ENCODE measurements around the gene C9orf72. TPM values are rescaled to one million over a fixed set of nuclear protein-coding genes. Genes with fewer than 3 reads are reported as not detected.

C9orf72 gene
- total and polyA plus RNA-seq, 2 of the 13 experiments (the other 11 are each of a cell fraction or from before 2014, with no cell fraction given) = 3.1 to 5.9 TPM

- CTCF ChIA-PET (ENCODE audit: low intra/inter-chr PET ratio, low total read pairs) = no interaction called here
- Histone ChIP-seq H3K36me3 (replicated peaks in 1 of 2; ENCODE audit: control insufficient read depth in 1 of 2, insufficient read depth in 2 of 2, low read length in 2 of 2) (no peaks in the 10 kb centered on the region), H3K4me1 (ENCODE audit: insufficient read depth, low read length) (no peaks in the 10 kb centered on the region), H3K9me3 (ENCODE audit: low read length) (no peaks in the 10 kb centered on the region), H3K4me3 (replicated peaks in 1 of 3; ENCODE audit: insufficient read depth in 1 of 3, low read depth in 2 of 3, low read length in 3 of 3) (no peak overlapping the region), H3K27me3 (ENCODE audit: control insufficient read depth in 1 of 2, insufficient read depth in 2 of 2, low read length in 2 of 2) (no peaks in the 10 kb centered on the region), H3K79me2 (ENCODE audit: insufficient read depth, low read length) (no peaks in the 10 kb centered on the region), H3K9ac (ENCODE audit: insufficient read depth, low read depth, low read length) (no peak overlapping the region), H4K20me1 (ENCODE audit: insufficient read depth, low read length) (no peaks in the 10 kb centered on the region), H3K27ac (ENCODE audit: extremely low read length, insufficient read depth, low read length) (no peak overlapping the region), H2AFZ (ENCODE audit: low read length) (no peak overlapping the region), H3K4me2 (ENCODE audit: low read depth, low read length) (no peak overlapping the region)
- in situ Hi-C loops (cut with HindIII; ENCODE audit: extremely low pct_ligation_motif_present, low pct_unique_long_range_greater_than_20kb) = no loop called here
- POLR2A ChIA-PET = no interaction called here
- FAIRE-seq (no peak), DNase-seq (ENCODE audit: low spot score) (no peak), ATAC-seq (no peak)
- intact Hi-C loops (cut with micrococcal nuclease; ENCODE audit: unreplicated experiment) = no loop called here
- TF ChIP-seq, protein P1, sequence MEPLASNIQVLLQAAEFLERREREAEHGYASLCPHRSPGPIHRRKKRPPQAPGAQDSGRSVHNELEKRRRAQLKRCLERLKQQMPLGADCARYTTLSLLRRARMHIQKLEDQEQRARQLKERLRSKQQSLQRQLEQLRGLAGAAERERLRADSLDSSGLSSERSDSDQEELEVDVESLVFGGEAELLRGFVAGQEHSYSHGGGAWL (CRISPR knock-in tag; IDR thresholded peaks at IDR 0.05) = no peak
- TF ChIP-seq SMAD9 (CRISPR knock-in tag; IDR thresholded peaks at IDR 0.05) = no peak
- TF ChIP-seq ZNF253 (CRISPR knock-in tag; IDR thresholded peaks at IDR 0.05; ENCODE audit: borderline replicate concordance) = no peak
- TF ChIP-seq ZNF318 (CRISPR knock-in tag; IDR thresholded peaks at IDR 0.05) = no peak
- TF ChIP-seq, protein P2, sequence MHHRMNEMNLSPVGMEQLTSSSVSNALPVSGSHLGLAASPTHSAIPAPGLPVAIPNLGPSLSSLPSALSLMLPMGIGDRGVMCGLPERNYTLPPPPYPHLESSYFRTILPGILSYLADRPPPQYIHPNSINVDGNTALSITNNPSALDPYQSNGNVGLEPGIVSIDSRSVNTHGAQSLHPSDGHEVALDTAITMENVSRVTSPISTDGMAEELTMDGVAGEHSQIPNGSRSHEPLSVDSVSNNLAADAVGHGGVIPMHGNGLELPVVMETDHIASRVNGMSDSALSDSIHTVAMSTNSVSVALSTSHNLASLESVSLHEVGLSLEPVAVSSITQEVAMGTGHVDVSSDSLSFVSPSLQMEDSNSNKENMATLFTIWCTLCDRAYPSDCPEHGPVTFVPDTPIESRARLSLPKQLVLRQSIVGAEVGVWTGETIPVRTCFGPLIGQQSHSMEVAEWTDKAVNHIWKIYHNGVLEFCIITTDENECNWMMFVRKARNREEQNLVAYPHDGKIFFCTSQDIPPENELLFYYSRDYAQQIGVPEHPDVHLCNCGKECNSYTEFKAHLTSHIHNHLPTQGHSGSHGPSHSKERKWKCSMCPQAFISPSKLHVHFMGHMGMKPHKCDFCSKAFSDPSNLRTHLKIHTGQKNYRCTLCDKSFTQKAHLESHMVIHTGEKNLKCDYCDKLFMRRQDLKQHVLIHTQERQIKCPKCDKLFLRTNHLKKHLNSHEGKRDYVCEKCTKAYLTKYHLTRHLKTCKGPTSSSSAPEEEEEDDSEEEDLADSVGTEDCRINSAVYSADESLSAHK (CRISPR knock-in tag; IDR thresholded peaks at IDR 0.05; ENCODE audit: borderline replicate concordance) = no peak
- no peak for TF ChIP-seq TOE1 (CRISPR knock-in tag; IDR thresholded peaks at IDR 0.05)
- TF ChIP-seq ZMAT5 (CRISPR knock-in tag; IDR thresholded peaks at IDR 0.05; ENCODE audit: borderline replicate concordance, low read depth) = no peak
- TF ChIP-seq GTF2F1 (IDR thresholded peaks at IDR 0.05; ENCODE audit: low read length) = no peak
- no peak for TF ChIP-seq ZNF839 (CRISPR knock-in tag; IDR thresholded peaks at IDR 0.05; ENCODE audit: borderline replicate concordance)
- TF ChIP-seq MEF2D (CRISPR knock-in tag; IDR thresholded peaks at IDR 0.05) = no peak
- no peak for TF ChIP-seq MED13 (CRISPR knock-in tag; IDR thresholded peaks at IDR 0.05)
- no CpG with 5 or more reads among the region's 2 CpGs for WGBS (ENCODE audit: low lambda C conversion rate)
- BruUV-seq (replicated peaks) = no TSS peak
These were observed 16.2 kb upstream of the C9orf72 start for GRCh38 chr9:27589462-27589861.

All from HepG2 (cell line).